Memory B cell (primary cell): Measurements from ENCODE around the gene RPTOR.
"Not testable (repeated sequence)": the region's sequence is repeated elsewhere in the genome, so short reads cannot be mapped to it uniquely, and the experiment has no call there.

Experiments used
- ATAC-seq: fragments of 150-1000 bp; cut with Tn5 transposase; 2 replicates; pipeline ENCODE4 v1.10.0; 2021; ENCODE audit warnings: low read depth, mild to moderate bottlenecking, moderate library complexity
- DNase-seq, 2 donors: peaks; one replicate each; pipeline ENCODE4 v3.0.0; 2022; ENCODE audit warnings: low spot score in 2 of 2
- H3K27ac Mint-ChIP-seq: one replicate; pipeline ENCODE4 v1.8.0; 2022; ENCODE audit warnings: mild to moderate bottlenecking, moderate library complexity, mixed read lengths
- H3K27me3 Mint-ChIP-seq: one replicate; pipeline ENCODE4 v1.8.0; 2022; ENCODE audit warnings: mixed read lengths
- H3K36me3 Mint-ChIP-seq: one replicate; pipeline ENCODE4 v1.8.0; 2022; ENCODE audit warnings: mild to moderate bottlenecking, mixed read lengths
- H3K4me1 Mint-ChIP-seq: one replicate; pipeline ENCODE4 v1.8.0; 2022; ENCODE audit warnings: mixed read lengths
- H3K4me3 Mint-ChIP-seq: one replicate; pipeline ENCODE4 v1.8.0; 2022; ENCODE audit warnings: mild to moderate bottlenecking, moderate library complexity, mixed read lengths
- H3K9me3 Mint-ChIP-seq: one replicate; pipeline ENCODE4 v1.8.0; 2022; ENCODE audit warnings: mixed read lengths

RPTOR gene

GRCh38 chr17:80789356-80789902 lies 244.8 kb downstream of the RPTOR start:
- DNase-seq (no peak), ATAC-seq (no peak)
- H3K36me3 Mint-ChIP-seq = peaks cover 14% of the 10 kb centered on the region
- H3K27me3 Mint-ChIP-seq = no peaks in the 10 kb centered on the region
- H3K27ac Mint-ChIP-seq = peak overlapping the region; percentile 82
- H3K4me3 Mint-ChIP-seq = peak overlapping the region; percentile 30
- H3K4me1 Mint-ChIP-seq = peaks cover 20% of the 10 kb centered on the region
- H3K9me3 Mint-ChIP-seq = no peaks in the 10 kb centered on the region

GRCh38 chr17:80790021-80790765 lies 245.6 kb downstream of the RPTOR start:
- no peak for DNase-seq
- Mint-ChIP-seq H3K27ac (peak overlapping the region; percentile 82), H3K27me3 (no peaks in the 10 kb centered on the region), H3K36me3 (peaks cover 14% of the 10 kb centered on the region), H3K9me3 (no peaks in the 10 kb centered on the region), H3K4me1 (peaks cover 20% of the 10 kb centered on the region), H3K4me3 (peak overlapping the region; percentile 30)
- ATAC-seq = peak; percentile 61

- no peak for DNase-seq
- Mint-ChIP-seq H3K4me3 (no peak overlapping the region), H3K36me3 (peaks cover 20% of the 10 kb centered on the region), H3K27ac (no peak overlapping the region), H3K27me3 (no peaks in the 10 kb centered on the region), H3K4me1 (peaks cover 20% of the 10 kb centered on the region), H3K9me3 (no peaks in the 10 kb centered on the region)
- ATAC-seq = no peak
Measured at GRCh38 chr17:80790981-80791742, 246.5 kb downstream of the RPTOR start.

DNA sequence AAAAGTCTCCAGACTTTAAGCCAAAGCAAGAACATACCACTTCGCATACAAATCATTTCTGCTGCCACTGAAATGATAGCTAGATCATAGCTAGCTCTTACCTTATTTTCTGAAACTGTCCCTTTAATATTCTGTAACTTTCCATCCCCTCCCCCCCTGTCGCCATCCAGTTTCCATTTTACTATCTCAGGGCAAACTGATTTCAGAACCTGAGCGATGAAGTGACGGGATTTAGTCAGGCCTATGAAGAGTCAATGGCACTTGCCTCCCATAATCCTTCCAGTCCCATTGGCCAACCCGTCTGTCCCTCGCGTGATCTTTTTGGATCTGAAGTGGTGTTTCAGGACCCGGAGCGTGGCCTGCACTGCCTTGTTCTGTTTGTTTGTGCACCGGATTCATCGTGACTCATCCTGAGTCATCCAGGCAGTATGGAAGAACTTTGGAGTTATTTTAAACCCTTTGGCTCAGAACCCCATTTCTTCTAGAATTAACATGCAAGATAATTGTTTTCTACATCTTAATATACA lies 247.2 kb downstream of the RPTOR start:
- no peaks in the 10 kb centered on the region for H3K9me3 Mint-ChIP-seq
- no peak overlapping the region for H3K27ac Mint-ChIP-seq
- peaks cover 24% of the 10 kb centered on the region for H3K36me3 Mint-ChIP-seq
- ATAC-seq (no peak), DNase-seq (no peak)
- H3K27me3 Mint-ChIP-seq = no peaks in the 10 kb centered on the region
- no peak overlapping the region for H3K4me3 Mint-ChIP-seq
- peaks cover 20% of the 10 kb centered on the region for H3K4me1 Mint-ChIP-seq

DNA sequence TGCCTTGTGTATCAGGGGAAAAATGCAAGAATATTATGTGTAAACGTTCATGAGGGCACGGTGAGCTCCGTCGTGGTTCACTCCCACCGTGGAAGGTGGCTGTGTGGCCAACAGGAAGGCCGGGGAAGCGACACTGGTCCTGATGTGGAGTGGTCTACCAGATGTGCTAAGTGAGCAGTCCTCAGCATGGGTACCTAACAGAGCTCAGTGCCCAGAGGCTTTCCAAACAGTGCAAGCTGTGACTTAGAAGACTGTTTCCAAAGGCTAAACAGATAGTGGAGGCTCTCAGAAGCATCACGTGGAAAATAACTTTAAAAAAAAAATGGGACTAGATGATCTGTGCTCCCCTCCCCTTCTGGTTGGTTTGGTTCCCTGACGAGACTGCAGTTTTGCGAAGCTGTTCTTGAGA lies 247.7 kb downstream of the RPTOR start:
- Mint-ChIP-seq H3K27me3 (no peaks in the 10 kb centered on the region), H3K36me3 (peaks cover 24% of the 10 kb centered on the region), H3K4me1 (peaks cover 20% of the 10 kb centered on the region), H3K27ac (no peak overlapping the region), H3K9me3 (no peaks in the 10 kb centered on the region), H3K4me3 (no peak overlapping the region)
- DNase-seq = no peak
- ATAC-seq = no peak

GRCh38 chr17:80793421-80793820 lies 248.8 kb downstream of the RPTOR start:
- H3K4me3 Mint-ChIP-seq = no peak overlapping the region
- H3K27ac Mint-ChIP-seq = no peak overlapping the region
- no peak for ATAC-seq
- H3K27me3 Mint-ChIP-seq = no peaks in the 10 kb centered on the region
- peaks cover 22% of the 10 kb centered on the region for H3K36me3 Mint-ChIP-seq
- no peak for DNase-seq
- H3K4me1 Mint-ChIP-seq = peaks cover 19% of the 10 kb centered on the region
- H3K9me3 Mint-ChIP-seq = no peaks in the 10 kb centered on the region

DNA sequence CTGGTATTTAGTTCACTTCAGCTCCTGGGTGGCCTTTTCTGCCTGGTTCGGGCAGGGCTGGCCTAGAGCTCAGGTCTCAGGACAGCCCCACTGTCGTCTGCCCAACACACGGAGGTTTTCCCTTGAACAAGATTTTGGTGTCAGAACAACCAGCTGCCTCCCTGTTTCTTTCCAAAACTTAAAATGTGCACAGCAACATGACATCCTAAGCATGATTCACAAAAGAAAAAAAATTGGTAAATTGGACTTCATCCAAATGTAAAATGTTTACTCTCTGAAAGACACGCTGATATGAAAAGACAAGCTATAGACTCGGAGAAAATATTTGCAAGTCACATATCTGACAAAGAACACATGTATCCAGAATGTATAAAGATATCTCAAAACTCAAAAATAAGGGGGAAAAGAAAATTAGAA lies 249.2 kb downstream of the RPTOR start:
- Mint-ChIP-seq H3K27ac (no peak overlapping the region), H3K27me3 (no peaks in the 10 kb centered on the region), H3K9me3 (no peaks in the 10 kb centered on the region), H3K4me1 (peaks cover 17% of the 10 kb centered on the region), H3K36me3 (peaks cover 20% of the 10 kb centered on the region), H3K4me3 (no peak overlapping the region)
- DNase-seq (no peak), ATAC-seq (no peak)

DNA sequence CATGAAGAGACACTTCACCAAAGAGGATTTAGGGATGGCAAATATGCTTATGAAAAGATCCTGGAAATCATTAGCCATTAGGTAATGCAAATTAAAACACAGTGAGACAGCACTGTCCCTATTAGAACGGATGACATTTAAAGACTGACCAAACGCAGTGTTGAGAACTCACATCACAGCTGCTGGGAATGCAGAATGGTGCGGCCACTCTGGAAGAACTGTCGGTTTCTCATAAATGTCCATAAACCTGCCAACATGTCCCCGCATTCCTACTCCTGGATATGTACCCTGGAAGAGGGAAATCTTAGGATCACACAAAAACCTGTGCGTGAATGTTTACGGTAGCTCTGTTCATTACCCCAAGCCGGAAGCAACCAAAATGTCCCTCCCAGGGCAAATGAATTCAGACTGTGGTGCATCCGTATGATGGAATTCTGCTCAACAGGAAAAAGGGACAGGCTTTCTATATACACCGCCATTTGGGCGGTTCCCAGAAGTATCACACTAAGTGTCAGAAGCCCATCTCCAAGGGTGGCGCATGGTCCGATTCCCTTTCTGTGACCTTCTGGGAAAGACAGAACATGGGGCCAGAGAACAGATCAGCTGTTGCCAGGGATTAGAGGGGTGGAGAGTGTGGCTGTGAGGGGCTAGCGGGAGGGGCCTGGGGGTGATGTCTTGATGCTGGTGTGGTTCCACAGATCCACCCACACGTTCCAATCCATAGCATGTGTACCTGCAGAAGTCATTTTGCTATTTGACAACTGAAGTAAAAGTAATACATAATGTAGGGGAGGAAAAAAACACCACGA lies 249.8 kb downstream of the RPTOR start:
- H3K27me3 Mint-ChIP-seq = no peaks in the 10 kb centered on the region
- no peak for DNase-seq
- ATAC-seq = no peak
- peaks cover 20% of the 10 kb centered on the region for H3K36me3 Mint-ChIP-seq
- H3K4me3 Mint-ChIP-seq = no peak overlapping the region
- H3K9me3 Mint-ChIP-seq = no peaks in the 10 kb centered on the region
- H3K27ac Mint-ChIP-seq = no peak overlapping the region
- peaks cover 12% of the 10 kb centered on the region for H3K4me1 Mint-ChIP-seq

- H3K36me3 Mint-ChIP-seq = peaks cover 20% of the 10 kb centered on the region
- H3K4me1 Mint-ChIP-seq = peaks cover 6% of the 10 kb centered on the region
- no peak for DNase-seq
- no peak overlapping the region for H3K27ac Mint-ChIP-seq
- no peak for ATAC-seq
- no peak overlapping the region for H3K4me3 Mint-ChIP-seq
- H3K27me3 Mint-ChIP-seq = no peaks in the 10 kb centered on the region
- H3K9me3 Mint-ChIP-seq = no peaks in the 10 kb centered on the region
Measured at GRCh38 chr17:80795090-80795580, 250.5 kb downstream of the RPTOR start.

GRCh38 chr17:80795754-80796153 lies 251.1 kb downstream of the RPTOR start:
- DNase-seq (no peak), ATAC-seq (no peak)
- Mint-ChIP-seq H3K4me3 (no peak overlapping the region), H3K9me3 (no peaks in the 10 kb centered on the region), H3K4me1 (peaks cover 2% of the 10 kb centered on the region), H3K27ac (no peak overlapping the region), H3K36me3 (peaks cover 20% of the 10 kb centered on the region), H3K27me3 (no peaks in the 10 kb centered on the region)

- Mint-ChIP-seq H3K27ac (no peak overlapping the region), H3K4me3 (no peak overlapping the region), H3K4me1 (no peaks in the 10 kb centered on the region), H3K9me3 (no peaks in the 10 kb centered on the region), H3K27me3 (no peaks in the 10 kb centered on the region), H3K36me3 (peaks cover 17% of the 10 kb centered on the region)
- no peak for DNase-seq
- ATAC-seq = no peak
Measured at GRCh38 chr17:80796430-80796861, 251.8 kb downstream of the RPTOR start.

- H3K36me3 Mint-ChIP-seq = peaks cover 18% of the 10 kb centered on the region
- not testable (repeated sequence) for DNase-seq
Measured at GRCh38 chr17:80797222-80797621, 252.6 kb downstream of the RPTOR start.

DNA sequence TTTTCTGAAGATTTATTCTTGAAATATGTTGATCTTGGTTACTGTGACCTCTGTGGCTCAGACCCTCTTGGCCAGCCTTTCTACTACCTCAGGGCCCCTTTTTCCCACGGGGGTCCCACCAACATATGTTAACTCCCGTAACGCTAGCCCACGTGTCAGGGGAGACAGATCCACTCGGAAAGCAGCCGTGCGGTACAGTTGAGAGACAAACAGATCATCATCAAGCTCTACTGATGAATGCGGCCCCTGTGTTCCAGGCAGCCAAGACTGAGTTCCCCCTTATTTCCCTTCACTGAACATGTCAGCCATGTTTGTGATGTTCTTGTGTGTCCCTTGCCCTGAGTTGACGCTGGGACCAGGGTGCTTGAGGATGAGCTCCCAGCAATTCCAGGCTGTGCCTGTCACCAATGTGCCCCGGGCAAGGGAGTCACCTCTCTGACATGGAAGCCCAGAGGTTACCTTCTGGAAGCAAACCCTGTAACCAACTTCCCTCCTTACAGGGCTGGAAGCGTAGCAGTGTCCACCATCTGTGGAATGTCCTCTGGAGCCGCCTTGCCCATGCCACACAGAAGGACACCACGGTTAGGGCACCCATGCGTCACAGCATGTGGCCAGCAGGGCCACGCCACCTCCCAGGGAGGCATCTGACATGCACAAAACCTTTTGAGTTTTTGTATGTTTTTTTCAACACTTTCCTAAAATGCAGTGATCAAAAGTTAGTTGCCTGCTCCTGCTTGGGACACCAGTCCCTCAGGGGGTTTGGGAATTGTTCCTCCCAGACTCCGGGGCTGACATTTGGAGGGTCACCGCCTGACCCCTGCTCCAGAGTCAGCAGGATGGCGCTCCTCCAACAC lies 253.3 kb downstream of the RPTOR start:
- H3K27ac Mint-ChIP-seq = no peak overlapping the region

More at GRCh38 chr17:80797222-80797621, 252.6 kb downstream of the RPTOR start:
- not testable (repeated sequence) for H3K4me3 Mint-ChIP-seq, H3K27me3 Mint-ChIP-seq, H3K27ac Mint-ChIP-seq, ATAC-seq, H3K9me3 Mint-ChIP-seq, H3K4me1 Mint-ChIP-seq

More for the DNA sequence above, 253.3 kb downstream of the RPTOR start:
- no peaks in the 10 kb centered on the region for H3K27me3 Mint-ChIP-seq
- H3K9me3 Mint-ChIP-seq = no peaks in the 10 kb centered on the region
- no peak for ATAC-seq
- H3K36me3 Mint-ChIP-seq = peaks cover 18% of the 10 kb centered on the region
- DNase-seq = no peak
- no peak overlapping the region for H3K4me3 Mint-ChIP-seq
- no peaks in the 10 kb centered on the region for H3K4me1 Mint-ChIP-seq
